Muscle of arm (tissue), 12 donors: Measurements from ENCODE around the gene ST6GAL2. TPM values are rescaled to one million over a fixed set of nuclear protein-coding genes. Genes with fewer than 3 reads are reported as not detected.

ENCODE experiments used
- DNase-seq: peaks from one replicate; pipeline ENCODE4 v3.0.0-alpha.2; 2013
- polyA plus RNA-seq, 12 donors: library from polyadenylated mRNA; unstranded; fragments of 120-200 nt; gene quantifications; one replicate each; pipeline ENCODE4 v1.2.1, GENCODE V29; 2013; ENCODE audit not compliant: insufficient read length in 12 of 12

Gene ST6GAL2
- polyA plus RNA-seq, 12 donors, result 1.8 to 11.7 (median 3.3) TPM; not detected in 1

- no peak for DNase-seq
Observed at GRCh38 chr2:106828119-106828518, 57.8 kb downstream of the ST6GAL2 start.

DNA sequence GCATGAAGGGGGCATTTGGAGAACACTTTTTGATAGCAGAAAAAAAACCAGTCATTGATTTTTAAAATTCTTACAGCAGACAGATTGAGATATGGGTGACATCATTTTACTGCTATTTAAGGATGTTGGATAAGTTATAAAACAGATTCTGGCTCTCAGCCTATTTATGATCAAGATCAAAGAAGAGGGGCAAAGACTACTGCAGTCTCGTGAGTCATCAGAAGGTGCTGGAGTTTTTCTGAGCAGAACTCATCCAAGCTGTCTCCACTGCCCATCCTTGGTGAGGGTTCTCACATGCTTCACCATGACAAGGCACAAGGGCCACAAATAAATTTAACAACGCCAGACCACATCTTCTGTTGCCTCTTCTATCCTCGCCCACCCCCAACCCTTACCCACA lies 58.8 kb downstream of the ST6GAL2 start:
- DNase-seq, result no peak

GRCh38 chr2:106825161-106825560 lies 60.8 kb downstream of the ST6GAL2 start:
- no peak for DNase-seq

GRCh38 chr2:106816974-106817373 lies 69.0 kb downstream of the ST6GAL2 start:
- no peak for DNase-seq

DNA sequence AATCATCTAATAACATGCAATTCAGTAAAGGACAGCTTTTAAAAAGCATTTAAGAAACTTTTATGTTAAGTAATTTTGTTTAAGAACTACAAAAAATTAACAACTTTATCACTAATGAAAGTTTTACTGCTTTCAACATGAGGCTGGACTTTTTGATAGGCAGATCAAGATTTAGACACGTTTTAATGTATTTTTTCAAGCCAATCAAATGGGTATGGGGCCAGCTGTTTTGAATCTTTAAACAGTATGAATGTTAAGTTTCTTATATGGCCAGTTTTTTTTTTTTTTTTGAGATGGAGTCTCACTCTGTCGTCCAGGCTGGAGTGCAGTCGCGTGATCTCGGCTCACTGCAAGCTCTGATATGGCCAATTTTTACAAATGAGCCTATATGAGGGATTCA lies 73.1 kb downstream of the ST6GAL2 start:
- no peak for DNase-seq

DNA sequence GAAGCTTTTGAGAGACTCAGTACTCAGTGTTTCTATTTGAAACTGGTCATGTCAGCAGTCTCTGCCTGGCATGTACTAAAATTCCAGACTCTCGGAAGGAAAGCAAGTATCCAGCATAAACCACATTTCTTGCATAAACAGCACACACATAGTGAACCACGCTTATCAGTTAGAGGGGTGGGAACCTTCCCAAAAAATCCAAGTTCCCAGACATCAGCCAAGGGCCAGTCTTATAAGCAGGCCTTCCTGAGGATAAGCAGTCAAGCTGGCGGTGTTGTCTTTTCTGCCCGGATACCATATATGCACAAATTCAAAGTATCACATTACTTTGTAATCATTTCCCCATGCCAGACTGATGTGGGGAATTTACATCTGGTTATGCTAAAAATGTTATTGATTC lies 73.6 kb downstream of the ST6GAL2 start:
- DNase-seq, result peak; percentile 22

DNA sequence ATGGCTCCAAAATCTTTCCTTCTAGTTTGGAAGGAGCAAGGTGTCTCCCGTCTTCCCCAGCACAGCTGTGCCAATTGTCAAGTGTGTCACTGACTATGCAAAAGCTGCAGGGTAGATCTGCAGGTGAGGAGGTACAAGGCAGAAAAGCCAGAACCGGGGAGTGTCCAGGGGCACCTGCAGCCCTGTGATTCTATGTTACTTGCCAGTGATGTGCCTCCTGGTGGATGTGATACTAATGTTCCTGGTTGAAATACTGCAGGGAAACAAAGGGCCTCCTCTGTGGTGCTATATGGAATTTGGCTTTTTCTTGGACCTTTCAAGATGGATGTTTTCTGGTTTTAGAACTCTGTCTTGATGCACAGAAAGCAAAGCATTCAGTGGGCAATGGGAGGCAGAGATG lies 80.3 kb downstream of the ST6GAL2 start:
- no peak for DNase-seq

- no peak for DNase-seq
Observed at GRCh38 chr2:106804161-106804560, 81.8 kb downstream of the ST6GAL2 start.

DNA sequence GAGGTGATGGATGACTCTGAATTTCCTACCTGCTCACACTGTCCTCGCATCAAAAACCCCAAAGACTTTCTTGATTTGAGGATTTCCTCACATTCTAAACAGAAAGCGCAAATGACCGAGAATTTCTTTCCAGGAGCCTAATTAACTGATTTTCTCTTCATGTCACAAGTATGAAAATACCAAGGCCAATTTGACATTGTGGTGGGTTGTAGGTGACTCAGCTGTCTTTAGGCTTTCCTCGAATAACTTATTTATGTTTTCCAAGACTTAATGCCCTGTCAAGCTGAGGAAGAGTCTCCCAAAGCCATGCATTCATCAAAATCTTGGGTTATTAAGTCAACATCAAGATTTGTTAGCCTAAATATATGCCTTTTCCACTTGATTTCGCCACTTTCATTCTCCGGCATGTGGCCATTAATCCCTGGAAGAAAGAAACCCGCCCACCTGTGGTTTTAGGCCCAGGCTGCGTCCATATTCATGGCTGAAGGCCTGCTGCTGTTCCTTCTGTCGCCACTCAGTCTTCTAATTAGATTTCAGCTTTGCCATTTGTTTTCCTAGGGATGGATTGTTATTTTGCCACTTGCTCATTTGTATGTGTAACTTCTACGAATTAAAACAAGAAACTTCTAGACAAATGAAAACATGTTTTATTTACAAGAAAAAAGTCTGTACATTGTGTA lies 84.9 kb downstream of the ST6GAL2 start:
- no peak for DNase-seq

DNA sequence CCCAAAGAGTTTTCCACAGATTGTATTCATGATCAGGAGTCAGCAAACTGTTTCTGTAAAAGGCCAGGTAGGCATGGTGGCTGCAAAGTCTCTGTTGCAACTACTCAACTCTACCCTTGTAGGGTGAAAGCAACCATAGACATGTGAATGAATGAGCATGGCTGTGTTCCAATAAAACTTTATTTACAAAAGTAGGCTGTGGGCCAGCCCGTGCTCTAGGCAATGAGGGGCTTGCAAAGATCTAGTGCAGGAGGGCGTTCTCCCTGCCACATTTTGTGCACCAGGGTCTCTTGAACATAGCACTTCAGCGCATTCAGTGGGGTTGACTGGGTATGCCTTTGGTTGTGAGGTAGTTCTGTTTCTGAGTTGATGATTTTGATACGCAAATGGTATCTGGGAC lies 85.8 kb downstream of the ST6GAL2 start:
- DNase-seq, result no peak

DNA sequence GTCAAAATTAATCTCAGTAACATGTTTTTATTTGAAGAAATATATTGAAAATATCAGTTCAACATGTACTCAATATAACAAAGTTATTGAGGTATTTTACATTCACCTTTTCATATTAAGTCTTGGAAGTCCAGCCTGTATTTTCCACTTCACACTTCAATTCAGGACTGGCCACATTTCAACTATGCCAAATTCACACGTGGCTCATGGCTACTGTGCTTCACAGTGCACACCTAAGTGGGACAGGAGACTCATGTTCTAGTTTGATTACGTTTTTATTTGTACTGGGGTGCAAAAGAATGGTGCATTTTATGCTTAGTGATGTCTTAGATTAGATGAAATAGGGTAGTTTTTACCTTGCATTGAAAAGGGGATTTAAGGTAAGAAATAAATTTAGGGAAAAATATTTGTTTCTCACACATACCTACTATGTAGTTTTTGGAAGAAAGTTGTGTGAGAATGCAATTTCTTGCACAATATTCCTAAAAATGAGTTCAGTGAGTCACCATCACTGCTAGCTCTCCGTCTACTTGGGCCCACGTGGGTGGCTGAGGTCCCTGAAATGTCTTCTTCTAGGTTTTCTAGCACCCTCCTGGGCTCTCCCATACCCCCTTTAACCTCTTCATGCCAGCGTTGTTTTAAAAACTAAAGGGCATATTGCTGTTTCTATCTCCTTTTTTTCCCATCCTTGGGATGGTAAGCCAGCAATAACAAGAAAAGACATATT lies 87.0 kb downstream of the ST6GAL2 start:
- DNase-seq, result no peak

- no peak for DNase-seq
Observed at GRCh38 chr2:106797494-106797893, 88.5 kb downstream of the ST6GAL2 start.

- DNase-seq, result no peak
Observed at GRCh38 chr2:106792671-106793070, 93.3 kb downstream of the ST6GAL2 start.

- no peak for DNase-seq
Observed at GRCh38 chr2:106789185-106789584, 96.8 kb downstream of the ST6GAL2 start.

DNA sequence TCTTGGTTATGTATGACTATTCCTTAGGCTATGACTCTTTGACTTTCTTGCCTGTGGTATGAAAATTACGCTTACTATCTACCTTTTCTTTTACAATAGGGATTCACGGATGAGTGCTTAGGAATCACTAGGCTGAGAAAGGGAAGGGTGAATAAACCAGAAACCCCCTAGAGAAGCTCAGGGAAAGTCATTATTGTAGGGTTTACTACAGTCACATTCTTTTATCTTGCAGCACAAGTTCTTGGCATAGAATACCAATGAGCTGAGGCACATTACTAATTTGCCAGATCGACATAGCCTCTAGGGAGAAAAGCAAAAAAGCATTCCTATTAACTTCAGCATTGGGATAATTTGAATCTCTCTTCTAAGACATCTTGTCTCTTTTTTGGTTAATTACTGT lies 103.3 kb downstream of the ST6GAL2 start:
- DNase-seq, result no peak

- no peak for DNase-seq
Observed at GRCh38 chr2:106781196-106781595, 104.8 kb downstream of the ST6GAL2 start.

DNA sequence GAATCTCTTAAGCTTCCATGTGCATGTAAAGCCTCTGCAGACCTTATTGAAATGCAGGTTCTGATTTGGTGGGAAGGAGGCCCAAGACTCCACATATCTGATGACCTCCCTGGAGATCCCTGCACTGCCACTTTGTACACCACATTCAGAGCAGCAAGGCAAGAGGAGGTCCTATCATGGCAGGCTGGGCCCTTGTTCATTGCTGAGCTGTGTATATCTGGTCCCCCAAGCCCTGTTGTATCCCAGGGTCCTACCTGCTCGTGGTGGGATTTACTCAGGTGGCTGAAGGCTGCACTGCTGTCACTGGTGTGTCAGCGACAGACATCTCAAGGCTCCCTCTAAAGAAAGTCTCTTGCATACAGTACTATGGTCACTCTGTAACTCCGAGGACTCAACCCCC lies 114.2 kb downstream of the ST6GAL2 start:
- no peak for DNase-seq

DNA sequence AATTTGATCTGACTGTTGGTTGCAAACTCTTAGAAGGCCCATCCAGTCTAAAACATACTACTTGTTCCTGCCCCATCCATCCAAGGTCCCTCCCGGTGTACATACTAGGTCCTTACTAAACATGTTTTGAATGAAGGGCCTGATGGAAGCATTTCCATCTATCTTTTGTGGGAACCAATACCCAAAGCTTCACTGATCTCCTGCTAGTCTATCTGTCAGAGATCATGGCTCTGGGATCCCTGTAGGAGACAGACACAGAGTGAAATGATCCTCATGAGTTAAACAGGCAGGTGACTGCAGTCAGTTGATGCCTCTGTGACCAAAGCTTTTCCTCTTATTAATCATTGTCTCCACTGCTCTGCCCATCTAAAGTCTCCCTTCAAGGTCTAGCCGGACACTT lies 115.0 kb downstream of the ST6GAL2 start:
- DNase-seq, result no peak

GRCh38 chr2:106764614-106765013 lies 121.4 kb downstream of the ST6GAL2 start:
- no peak for DNase-seq

GRCh38 chr2:106759966-106760365 lies 126.0 kb downstream of the ST6GAL2 start:
- no peak for DNase-seq

DNA sequence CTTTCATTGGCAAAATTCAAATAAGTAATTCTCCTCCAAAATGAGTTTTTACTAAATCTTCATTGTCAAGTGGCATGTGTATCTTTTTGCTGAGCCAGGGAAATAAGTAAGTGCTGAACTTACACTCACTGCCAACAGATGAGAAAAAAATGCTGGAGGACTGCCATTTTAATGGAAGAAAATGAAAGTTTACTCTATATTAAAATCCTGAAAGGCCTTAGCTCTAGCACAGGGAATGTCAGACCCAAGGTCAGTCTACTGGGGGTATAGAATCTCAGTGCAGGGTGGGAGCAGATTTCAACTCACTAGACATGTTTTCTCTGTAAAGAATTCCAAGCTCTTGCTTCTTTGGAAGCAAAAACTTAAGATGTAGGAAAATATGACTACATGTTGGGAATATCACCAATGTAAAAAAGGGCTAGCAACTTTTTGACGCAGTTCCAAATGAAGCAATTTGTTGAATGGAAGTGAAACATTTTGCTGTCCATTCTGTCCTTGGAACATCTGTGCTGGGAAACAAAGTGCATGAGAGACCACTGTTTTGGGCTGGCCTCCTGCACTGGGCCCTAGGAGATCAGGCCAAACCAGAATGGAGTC lies 127.0 kb downstream of the ST6GAL2 start:
- DNase-seq, result peak; percentile 89
